ENCODE data around the gene CTCF.

CTCF gene

GRCh38 chr16:67679935-67680897, 117.9 kb downstream of the CTCF start:
- DNase-seq (ENCODE audit: low read depth) = no peak

GRCh38 chr16:67683767-67684166, 121.4 kb downstream of the CTCF start:
- DNase-seq (ENCODE audit: low read depth) = no peak

GRCh38 chr16:67685388-67686112, 123.2 kb downstream of the CTCF start:
- DNase-seq (ENCODE audit: low read depth) = no peak

Data from stimulated activated CD8-positive, alpha-beta memory T cell treated with anti-CD3 and anti-CD28 coated beads, Interleukin-7, amount 100 ng/mL, for 24 hours (primary cell).